Tibial artery (tissue), 4 donors: ENCODE measurements around the gene NPAS3.

Experiments used
- DNase-seq, 2 donors: peaks; one replicate each; pipeline ENCODE4 v3.0.0-alpha.2; 2019
- H3K27ac ChIP-seq, 2 donors: fragments of 200-600 bp; sonication (generic) in 1 of 2; 1 replicate in 1 of 2; 2 replicates in 1 of 2; pipeline ENCODE4 v1.5.1; 2018 to 2019; ENCODE audit warnings: mild to moderate bottlenecking in 1 of 2
- H3K27me3 ChIP-seq, 2 donors: fragments of 200-600 bp; sonication (generic) in 1 of 2; one replicate each; pipeline versions ENCODE4 v1.5.1 to v1.6.0; 2016 to 2019
- H3K36me3 ChIP-seq, 3 donors: fragments of 200-600 bp; sonication (generic) in 2 of 3; one replicate each; pipeline ENCODE4 v1.5.1; 2016 to 2019; ENCODE audit warnings: mild to moderate bottlenecking in 2 of 3
- H3K4me1 ChIP-seq, 4 donors: fragments of 200-600 bp; sonication (generic) in 2 of 4; 1 replicate in 3 of 4; 2 replicates in 1 of 4; pipeline ENCODE4 v1.5.1; 2016 to 2019
- H3K4me3 ChIP-seq, 2 donors: fragments of 200-600 bp; sonication (generic) in 1 of 2; 1 replicate in 1 of 2; 2 replicates in 1 of 2; pipeline ENCODE4 v1.5.1; 2018 to 2019; ENCODE audit warnings: mild to moderate bottlenecking in 2 of 2
- H3K9me3 ChIP-seq, 3 donors: fragments of 200-600 bp; sonication (generic) in 1 of 3; one replicate each; pipeline ENCODE4 v1.5.1; 2016 to 2019
- intact Hi-C: fragments of 100-400 bp; cut with DNase I; formaldehyde crosslinking; loops from one replicate; pipeline ENCODE4 v1.15.0; 2023; ENCODE audit warnings: low total_unique reads
- TF ChIP-seq, protein P1 (sequence below), 2 experiments: fragments of 200-600 bp in 1 of 2; fragments of 450-650 bp in 1 of 2; IDR thresholded peaks; one replicate each; pipeline ENCODE4 v1.5.1; 2017 to 2019; ENCODE audit warnings: antibody characterized with exemption in 2 of 2, mild to moderate bottlenecking in 1 of 2, moderate library complexity in 1 of 2

Gene NPAS3

DNA sequence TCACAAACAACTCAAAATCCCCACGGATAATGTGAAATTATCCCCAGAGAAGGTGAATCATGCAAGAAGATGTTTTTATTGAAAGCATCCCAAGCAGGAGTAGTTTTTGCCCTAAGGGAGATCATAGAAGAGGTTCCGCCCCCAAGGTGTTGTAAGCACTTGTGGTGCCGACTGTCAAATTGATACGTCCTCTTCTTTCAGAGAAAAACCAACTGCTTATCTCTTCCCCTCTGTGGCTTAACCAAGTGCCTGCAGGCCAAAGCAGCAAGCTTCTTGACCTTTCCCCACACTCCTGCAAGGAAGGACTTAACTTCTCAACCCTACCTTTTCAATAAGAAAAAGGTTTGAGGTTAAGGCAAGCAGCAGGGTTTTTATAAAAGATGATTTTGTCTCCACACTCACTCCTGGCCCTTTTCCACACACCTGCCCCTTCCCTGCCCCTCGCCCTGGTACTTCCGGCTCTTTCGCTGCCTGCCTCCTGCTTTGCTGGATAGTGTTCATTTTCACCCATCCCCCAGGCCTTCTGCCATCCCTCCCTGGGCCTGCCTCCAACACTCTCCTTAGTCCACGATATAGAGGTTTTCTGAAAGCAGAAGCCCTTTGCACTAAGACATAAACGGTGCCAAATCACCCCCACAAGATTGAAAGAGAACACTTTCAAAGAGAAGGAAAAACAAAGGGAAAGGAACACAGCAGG lies 897.7 kb downstream of the NPAS3 start:
- no peaks in the 10 kb centered on the region for H3K9me3 ChIP-seq
- H3K27me3 ChIP-seq = no peaks in the 10 kb centered on the region
- no peak overlapping the region for H3K4me3 ChIP-seq
- no peaks in the 10 kb centered on the region for H3K36me3 ChIP-seq
- peaks cover 0 to 5% (median 2%) of the 10 kb centered on the region in 4 donors for H3K4me1 ChIP-seq
- no peak overlapping the region for H3K27ac ChIP-seq
- intact Hi-C loops = loop anchor here (5.0 kb wide), 1 partner anchor 261 kb away; no protein-coding TSS in a partner anchor
- TF ChIP-seq, protein P1, sequence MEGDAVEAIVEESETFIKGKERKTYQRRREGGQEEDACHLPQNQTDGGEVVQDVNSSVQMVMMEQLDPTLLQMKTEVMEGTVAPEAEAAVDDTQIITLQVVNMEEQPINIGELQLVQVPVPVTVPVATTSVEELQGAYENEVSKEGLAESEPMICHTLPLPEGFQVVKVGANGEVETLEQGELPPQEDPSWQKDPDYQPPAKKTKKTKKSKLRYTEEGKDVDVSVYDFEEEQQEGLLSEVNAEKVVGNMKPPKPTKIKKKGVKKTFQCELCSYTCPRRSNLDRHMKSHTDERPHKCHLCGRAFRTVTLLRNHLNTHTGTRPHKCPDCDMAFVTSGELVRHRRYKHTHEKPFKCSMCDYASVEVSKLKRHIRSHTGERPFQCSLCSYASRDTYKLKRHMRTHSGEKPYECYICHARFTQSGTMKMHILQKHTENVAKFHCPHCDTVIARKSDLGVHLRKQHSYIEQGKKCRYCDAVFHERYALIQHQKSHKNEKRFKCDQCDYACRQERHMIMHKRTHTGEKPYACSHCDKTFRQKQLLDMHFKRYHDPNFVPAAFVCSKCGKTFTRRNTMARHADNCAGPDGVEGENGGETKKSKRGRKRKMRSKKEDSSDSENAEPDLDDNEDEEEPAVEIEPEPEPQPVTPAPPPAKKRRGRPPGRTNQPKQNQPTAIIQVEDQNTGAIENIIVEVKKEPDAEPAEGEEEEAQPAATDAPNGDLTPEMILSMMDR (IDR thresholded peaks at IDR 0.05) = no peak
- DNase-seq = no peak

DNA sequence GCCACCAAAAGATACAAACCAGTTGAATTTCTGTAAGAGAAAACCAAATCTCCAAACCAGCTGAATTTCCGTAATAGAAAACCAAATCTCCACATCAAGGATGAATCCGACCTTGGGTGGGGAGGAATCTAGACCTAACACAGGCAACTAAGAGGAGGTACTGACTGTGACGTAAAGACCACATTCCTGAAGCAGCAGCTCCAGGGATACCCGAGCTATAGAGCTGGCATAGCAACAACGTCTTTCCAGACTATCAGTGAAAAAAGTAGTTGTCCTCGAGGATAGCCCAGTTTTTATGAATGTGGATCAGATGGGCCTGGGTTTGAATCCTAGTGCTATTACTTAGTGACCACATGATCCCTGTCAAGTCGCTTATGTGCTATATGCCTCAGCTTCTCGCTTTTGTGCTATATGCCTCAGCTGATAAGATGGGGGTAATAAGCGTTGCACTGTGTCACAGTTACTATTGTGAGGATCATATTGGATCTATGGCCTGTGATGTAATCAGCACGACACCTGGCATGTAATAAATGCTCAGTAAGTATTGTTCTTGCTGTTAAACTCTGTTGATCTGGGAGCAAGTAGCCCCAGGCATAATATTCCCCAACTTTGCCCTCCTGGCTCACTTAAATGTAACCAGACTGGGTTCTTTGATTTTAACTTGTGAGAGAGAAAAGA lies 898.4 kb downstream of the NPAS3 start:
- DNase-seq = no peak
- H3K9me3 ChIP-seq = no peaks in the 10 kb centered on the region
- no peak overlapping the region for H3K4me3 ChIP-seq
- H3K36me3 ChIP-seq = no peaks in the 10 kb centered on the region
- TF ChIP-seq, protein P1 (IDR thresholded peaks at IDR 0.05) = no peak
- peaks cover 0 to 5% (median 2%) of the 10 kb centered on the region in 4 donors for H3K4me1 ChIP-seq
- no peak overlapping the region for H3K27ac ChIP-seq
- H3K27me3 ChIP-seq = no peaks in the 10 kb centered on the region
- intact Hi-C loops = loop anchor here (5.0 kb wide), 1 partner anchor 260 kb away; no protein-coding TSS in a partner anchor

DNA sequence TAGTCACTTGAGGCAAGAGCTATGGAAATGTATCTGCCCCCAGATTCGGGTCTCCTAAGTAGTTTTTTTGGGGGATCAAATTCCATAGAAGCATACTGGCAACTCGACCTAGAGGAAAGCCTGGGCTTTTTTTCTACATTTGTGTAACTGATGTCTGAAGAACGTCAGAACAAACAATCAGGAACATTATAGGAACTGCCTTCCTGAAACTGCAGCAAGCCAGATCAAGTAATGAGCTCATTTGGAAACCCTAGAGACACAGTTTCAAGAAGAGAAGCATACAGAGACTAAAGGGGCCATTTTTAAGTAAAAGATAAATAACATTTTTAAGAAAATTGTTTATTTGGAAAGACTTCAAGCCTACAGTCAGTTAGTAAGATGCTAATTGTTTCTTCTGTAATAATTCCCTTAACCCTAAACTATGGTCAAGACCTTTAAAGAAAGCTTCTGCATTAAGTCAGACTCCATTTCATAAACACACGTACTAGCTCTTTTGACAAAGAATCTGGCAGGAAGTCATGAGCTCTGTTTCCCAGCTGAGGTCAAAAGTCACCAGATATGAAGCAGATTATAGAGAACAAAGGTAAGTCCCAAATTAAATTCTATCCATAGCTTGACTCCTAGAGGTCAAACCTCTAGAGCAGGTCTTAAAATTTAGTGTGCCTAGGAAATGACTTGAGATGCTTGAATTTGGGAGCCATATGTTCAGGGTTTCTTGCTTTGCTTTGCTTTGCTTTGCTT lies 899.4 kb downstream of the NPAS3 start:
- DNase-seq = no peak

DNA sequence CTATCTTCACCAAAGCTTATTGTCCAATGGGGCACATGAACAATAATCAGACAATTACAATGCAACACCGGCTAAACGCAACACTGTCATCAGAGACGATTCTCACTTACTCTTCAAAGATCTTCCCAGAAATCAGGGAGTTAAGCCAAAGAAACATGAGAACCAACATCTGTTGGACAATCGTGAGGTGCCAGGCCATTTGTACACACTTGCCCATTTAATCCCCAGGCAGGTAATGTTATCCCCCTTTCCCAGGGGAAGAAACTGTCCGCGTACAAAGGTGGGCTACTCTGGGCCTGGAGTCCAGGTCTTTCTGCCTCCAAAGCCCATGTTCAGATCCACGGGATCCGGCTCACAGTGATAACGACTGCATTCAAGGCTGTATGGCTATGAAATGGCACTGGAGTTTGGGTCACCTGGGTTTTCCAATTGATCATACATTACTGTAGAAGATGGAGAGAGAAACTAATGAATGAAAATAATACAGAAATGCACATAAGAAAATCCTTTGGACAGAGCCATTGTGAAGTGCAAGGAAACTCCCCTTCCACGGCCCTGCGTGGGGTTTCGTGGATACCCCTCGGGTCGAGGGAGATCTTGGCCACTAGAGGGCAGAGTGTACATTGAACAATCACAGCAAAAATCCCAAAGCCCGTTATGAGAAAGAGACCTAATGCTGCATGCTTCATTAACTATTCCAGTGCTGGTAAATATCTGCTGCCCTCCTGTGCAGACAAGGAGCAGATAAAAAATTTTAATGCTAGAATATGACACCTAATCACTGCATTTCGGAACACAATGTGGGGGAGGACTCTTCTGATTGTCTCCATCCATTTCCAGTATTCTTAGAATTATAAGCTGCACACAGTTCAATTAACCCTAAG lies 900.8 kb downstream of the NPAS3 start:
- intact Hi-C loops = loop anchor here (2.0 to 5.0 kb wide), 2 partner anchors 258 to 383 kb away; no protein-coding TSS in a partner anchor
- H3K9me3 ChIP-seq = no peaks in the 10 kb centered on the region
- TF ChIP-seq, protein P1 (IDR thresholded peaks at IDR 0.05) = peak; percentile 77 to 79
- peaks cover 0 to 5% (median 2%) of the 10 kb centered on the region in 4 donors for H3K4me1 ChIP-seq
- H3K36me3 ChIP-seq = no peaks in the 10 kb centered on the region
- H3K27me3 ChIP-seq = no peaks in the 10 kb centered on the region
- no peak overlapping the region for H3K27ac ChIP-seq
- no peak overlapping the region for H3K4me3 ChIP-seq
- peak in 1 of 2 donors; percentile 40 for DNase-seq

More for the DNA sequence above, 899.4 kb downstream of the NPAS3 start:
- no peak overlapping the region for H3K27ac ChIP-seq
- H3K9me3 ChIP-seq = no peaks in the 10 kb centered on the region
- peaks cover 0 to 5% (median 2%) of the 10 kb centered on the region in 4 donors for H3K4me1 ChIP-seq
- no peaks in the 10 kb centered on the region for H3K36me3 ChIP-seq
- TF ChIP-seq, protein P1 (IDR thresholded peaks at IDR 0.05) = no peak
- H3K27me3 ChIP-seq = no peaks in the 10 kb centered on the region
- no peak overlapping the region for H3K4me3 ChIP-seq
- intact Hi-C loops = loop anchor here (2.0 to 5.0 kb wide), 2 partner anchors 259 to 385 kb away; no protein-coding TSS in a partner anchor

DNA sequence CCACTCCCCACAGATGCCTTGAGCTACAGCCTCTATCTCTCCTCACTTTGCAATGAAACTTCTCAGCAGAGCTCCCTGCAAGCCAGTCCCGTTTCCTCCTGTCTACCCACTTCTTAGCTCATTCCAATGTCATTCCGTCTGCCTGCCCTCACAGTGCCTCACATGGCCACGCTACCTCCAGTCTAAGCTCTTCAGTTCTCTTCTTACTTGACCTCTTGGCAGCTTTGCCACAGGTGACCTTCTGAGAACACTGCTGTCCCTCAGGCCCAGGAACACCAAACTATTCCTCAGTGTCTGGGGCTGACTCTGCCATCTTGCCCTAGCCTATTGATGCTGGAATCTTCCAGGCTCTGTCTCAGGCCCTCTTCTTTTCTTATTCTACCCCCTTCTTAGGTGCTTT lies 902.1 kb downstream of the NPAS3 start:
- Histone ChIP-seq H3K9me3 (no peaks in the 10 kb centered on the region), H3K36me3 (no peaks in the 10 kb centered on the region), H3K27ac (no peak overlapping the region), H3K4me3 (no peak overlapping the region), H3K4me1 (peaks cover 0 to 5% (median 2%) of the 10 kb centered on the region in 4 donors), H3K27me3 (no peaks in the 10 kb centered on the region)
- intact Hi-C loops = no loop called here
- TF ChIP-seq, protein P1 (IDR thresholded peaks at IDR 0.05) = no peak
- DNase-seq = no peak
